Measurements from ENCODE around the gene LPAR3.
"Not testable (repeated sequence)": the region's sequence is repeated elsewhere in the genome, so short reads cannot be mapped to it uniquely, and the experiment has no call there.

GRCh38 chr1:84908746-84909464 lies 15.9 kb upstream of the LPAR3 start:
- not testable (repeated sequence) for TF ChIP-seq EZH2phosphoT487 (IDR thresholded peaks at IDR 0.05; ENCODE audit: insufficient read depth, low read depth); EZH2 (IDR thresholded peaks at IDR 0.05; ENCODE audit: insufficient read depth, poor library complexity, severe bottlenecking)
